MM.1S (cell line): ENCODE results near the gene PRKCA.

Experiments
- DNase-seq: peaks from one replicate; pipeline ENCODE4 v3.0.0-alpha.2; 2015
- H2AFZ ChIP-seq: fragments of 300-600 bp; sonication (generic); 2 replicates; pipeline ENCODE4 v1.6.0; 2016; ENCODE audit warnings: antibody characterized with exemption, low read length
- H3F3A ChIP-seq: fragments of 300-600 bp; sonication (generic); 2 replicates; pipeline ENCODE4 v1.6.1; 2016; ENCODE audit warnings: mild to moderate bottlenecking, antibody characterized with exemption, low read length, moderate library complexity, mixed read lengths; ENCODE audit not compliant: insufficient read depth
- H3K27ac ChIP-seq: fragments of 300-600 bp; sonication (generic); 2 replicates; pipeline ENCODE4 v1.5.1; 2016; ENCODE audit warnings: mild to moderate bottlenecking, low read length
- H3K27me3 ChIP-seq: fragments of 300-600 bp; sonication (generic); replicated peaks from 2 replicates; pipeline ENCODE4 v1.6.0; 2016; ENCODE audit warnings: low read length; ENCODE audit not compliant: insufficient read depth
- H3K36me3 ChIP-seq: fragments of 300-600 bp; sonication (generic); replicated peaks from 2 replicates; pipeline ENCODE4 v1.6.1; 2016; ENCODE audit warnings: mild to moderate bottlenecking, low read length, mixed read lengths; ENCODE audit not compliant: insufficient read depth
- H3K4me1 ChIP-seq: fragments of 300-600 bp; sonication (generic); 2 replicates; pipeline ENCODE4 v1.6.1; 2016; ENCODE audit warnings: low read length, mixed read lengths
- H3K4me2 ChIP-seq: fragments of 300-600 bp; sonication (generic); 2 replicates; pipeline ENCODE4 v1.6.0; 2016; ENCODE audit warnings: low read depth, low read length
- H3K4me3 ChIP-seq: fragments of 300-600 bp; sonication (generic); 2 replicates; pipeline ENCODE4 v1.5.1; 2016; ENCODE audit warnings: low read length, mixed read lengths
- H3K79me2 ChIP-seq: fragments of 300-600 bp; sonication (generic); 2 replicates; pipeline ENCODE4 v1.6.1; 2016; ENCODE audit warnings: mixed run types, low read length, mixed read lengths
- H3K9ac ChIP-seq: fragments of 300-600 bp; sonication (generic); 2 replicates; pipeline ENCODE4 v1.6.1; 2016; ENCODE audit warnings: low read length, mixed read lengths
- H3K9me2 ChIP-seq: fragments of 300-600 bp; sonication (generic); replicated peaks from 2 replicates; pipeline ENCODE4 v1.6.1; 2016; ENCODE audit warnings: mild to moderate bottlenecking, low read length, mixed read lengths; ENCODE audit not compliant: insufficient read depth
- H3K9me3 ChIP-seq: fragments of 300-600 bp; sonication (generic); replicated peaks from 2 replicates; pipeline ENCODE4 v1.6.1; 2016; ENCODE audit warnings: mild to moderate bottlenecking, low read length, mixed read lengths; ENCODE audit not compliant: insufficient read depth
- H4K20me1 ChIP-seq: fragments of 300-600 bp; sonication (generic); 2 replicates; pipeline ENCODE4 v1.6.1; 2016; ENCODE audit warnings: mild to moderate bottlenecking, low read length, moderate library complexity, mixed read lengths; ENCODE audit not compliant: insufficient read depth
- EZH2 ChIP-seq: fragments of 300-600 bp; sonication (generic); optimal IDR thresholded peaks from 2 replicates; pipeline ENCODE3; 2017; ENCODE audit warnings: low read depth, mild to moderate bottlenecking, antibody characterized with exemption, low read length, mixed read lengths
- EZH2phosphoT487 ChIP-seq: fragments of 300-600 bp; sonication (generic); IDR thresholded peaks from 2 replicates; pipeline ENCODE4 v1.6.1; 2018; ENCODE audit warnings: antibody characterized with exemption, low read length
- TF ChIP-seq, protein P1 (sequence below): fragments of 300-600 bp; sonication (generic); IDR thresholded peaks from 2 replicates; pipeline ENCODE4 v1.5.1; 2016; ENCODE audit warnings: antibody characterized with exemption, low read length, mixed read lengths

PRKCA gene

DNA sequence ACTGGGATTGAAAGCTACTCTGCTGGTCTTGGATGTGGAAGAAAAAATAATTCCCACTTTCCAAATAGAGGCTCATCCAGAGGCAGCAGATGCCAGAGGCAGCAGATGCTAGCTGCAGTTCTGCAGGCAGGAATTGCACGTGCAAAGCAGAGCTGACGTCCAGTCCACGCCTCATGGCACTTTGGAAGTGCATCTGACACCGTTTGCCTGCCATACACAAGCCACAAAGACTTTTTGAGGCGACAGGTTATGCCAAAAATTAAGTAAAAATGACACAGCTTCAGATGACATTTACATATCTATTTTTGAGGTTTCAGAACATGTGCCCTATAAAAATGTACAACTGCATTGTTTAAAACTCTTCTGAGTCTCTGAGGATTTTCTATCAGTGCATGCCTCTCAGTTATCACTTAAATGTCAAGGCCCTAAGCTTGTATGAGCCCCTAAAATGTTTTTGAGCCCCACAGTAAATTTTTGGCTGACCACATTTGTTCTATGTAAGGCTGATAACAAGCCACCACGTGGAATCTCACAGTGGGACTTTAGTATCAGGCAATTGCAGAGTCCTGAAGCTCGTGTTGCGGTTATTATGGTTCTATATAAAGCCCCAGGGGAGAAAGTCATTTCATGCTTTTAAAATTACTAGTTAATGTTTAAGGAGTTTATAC, 239.2 kb downstream of the PRKCA start:
- peak overlapping the region; percentile 31; the same call in 1 of the 2 replicates for H3K27ac ChIP-seq
- peaks cover 29% of the 10 kb centered on the region for H3K4me1 ChIP-seq
- no peaks in the 10 kb centered on the region for H3K9me3 ChIP-seq
- no peak overlapping the region; the same call in 1 of the 2 replicates for H3K9ac ChIP-seq
- no peaks in the 10 kb centered on the region for H3K9me2 ChIP-seq
- H3K36me3 ChIP-seq: no peaks in the 10 kb centered on the region
- DNase-seq: peak; percentile 72
- H3K4me3 ChIP-seq: peak overlapping the region; percentile 38
- H3K4me2 ChIP-seq: peak overlapping the region; percentile 77
- H3K27me3 ChIP-seq: no peaks in the 10 kb centered on the region; the same call in 1 of the 2 replicates
- no peaks in the 10 kb centered on the region for H4K20me1 ChIP-seq
- TF ChIP-seq, protein P1, sequence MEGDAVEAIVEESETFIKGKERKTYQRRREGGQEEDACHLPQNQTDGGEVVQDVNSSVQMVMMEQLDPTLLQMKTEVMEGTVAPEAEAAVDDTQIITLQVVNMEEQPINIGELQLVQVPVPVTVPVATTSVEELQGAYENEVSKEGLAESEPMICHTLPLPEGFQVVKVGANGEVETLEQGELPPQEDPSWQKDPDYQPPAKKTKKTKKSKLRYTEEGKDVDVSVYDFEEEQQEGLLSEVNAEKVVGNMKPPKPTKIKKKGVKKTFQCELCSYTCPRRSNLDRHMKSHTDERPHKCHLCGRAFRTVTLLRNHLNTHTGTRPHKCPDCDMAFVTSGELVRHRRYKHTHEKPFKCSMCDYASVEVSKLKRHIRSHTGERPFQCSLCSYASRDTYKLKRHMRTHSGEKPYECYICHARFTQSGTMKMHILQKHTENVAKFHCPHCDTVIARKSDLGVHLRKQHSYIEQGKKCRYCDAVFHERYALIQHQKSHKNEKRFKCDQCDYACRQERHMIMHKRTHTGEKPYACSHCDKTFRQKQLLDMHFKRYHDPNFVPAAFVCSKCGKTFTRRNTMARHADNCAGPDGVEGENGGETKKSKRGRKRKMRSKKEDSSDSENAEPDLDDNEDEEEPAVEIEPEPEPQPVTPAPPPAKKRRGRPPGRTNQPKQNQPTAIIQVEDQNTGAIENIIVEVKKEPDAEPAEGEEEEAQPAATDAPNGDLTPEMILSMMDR: no peak
- TF ChIP-seq EZH2phosphoT487: no peak
- H3F3A ChIP-seq: peaks cover 20% of the 10 kb centered on the region
- 0 out of 2 replicates have a peak, but pooled peaks cover 2% of the 10 kb centered on the region for H3K79me2 ChIP-seq
- no peak overlapping the region for H2AFZ ChIP-seq

DNA sequence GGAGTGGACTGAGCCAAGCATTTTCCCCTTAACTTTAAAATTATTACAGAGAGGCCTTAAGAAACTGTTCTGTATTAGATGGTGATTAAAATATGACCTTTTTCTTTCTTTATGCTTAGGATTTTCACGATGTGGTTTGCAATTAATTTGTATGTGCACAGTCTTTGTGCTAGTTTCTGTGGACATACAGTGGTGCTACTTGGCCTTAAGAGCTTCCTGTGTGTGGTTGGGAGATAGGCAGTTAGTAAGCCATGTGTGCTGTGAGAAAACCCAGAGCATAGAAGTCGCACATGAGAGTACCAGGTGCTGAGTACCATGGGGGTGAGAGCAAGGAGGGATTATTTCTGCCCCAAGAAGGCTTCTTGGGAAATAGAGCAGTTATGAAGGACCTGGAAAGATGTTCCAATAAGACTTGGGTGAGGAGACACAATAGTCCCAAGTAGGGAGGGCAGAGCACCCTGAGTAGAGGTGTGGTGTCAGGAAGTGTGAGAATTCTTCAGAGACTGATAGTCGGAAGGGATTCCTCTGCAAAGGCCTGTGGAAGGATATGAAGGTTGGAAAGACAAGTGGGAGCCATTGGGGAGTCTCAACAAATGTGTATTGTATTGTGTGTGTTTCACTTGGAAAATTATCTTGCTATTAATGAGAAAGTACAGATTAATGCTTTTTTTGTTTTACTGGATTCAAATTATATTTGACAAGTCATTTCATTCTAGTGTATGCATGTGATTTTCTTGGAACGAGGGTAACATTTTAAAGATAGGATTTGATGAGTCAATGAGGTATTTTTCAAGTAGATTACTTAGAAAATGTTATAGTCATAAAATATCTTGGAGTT, 239.9 kb downstream of the PRKCA start:
- peaks cover 20% of the 10 kb centered on the region for H3F3A ChIP-seq
- H3K4me1 ChIP-seq: peaks cover 29% of the 10 kb centered on the region
- H4K20me1 ChIP-seq: no peaks in the 10 kb centered on the region
- no peak overlapping the region for H3K9ac ChIP-seq
- DNase-seq: peak; percentile 89
- 0 out of 2 replicates have a peak, but pooled peaks cover 2% of the 10 kb centered on the region for H3K79me2 ChIP-seq
- no peaks in the 10 kb centered on the region for H3K9me2 ChIP-seq
- no peak overlapping the region for H2AFZ ChIP-seq
- H3K9me3 ChIP-seq: no peaks in the 10 kb centered on the region
- no peaks in the 10 kb centered on the region; the same call in 1 of the 2 replicates for H3K27me3 ChIP-seq
- H3K36me3 ChIP-seq: no peaks in the 10 kb centered on the region
- H3K4me3 ChIP-seq: no peak overlapping the region
- TF ChIP-seq, protein P1: no peak
- no peak for TF ChIP-seq EZH2phosphoT487
- TF ChIP-seq EZH2: no peak
- peak overlapping the region; percentile 31; the same call in 1 of the 2 replicates for H3K27ac ChIP-seq
- peak overlapping the region; percentile 77 for H3K4me2 ChIP-seq

DNA sequence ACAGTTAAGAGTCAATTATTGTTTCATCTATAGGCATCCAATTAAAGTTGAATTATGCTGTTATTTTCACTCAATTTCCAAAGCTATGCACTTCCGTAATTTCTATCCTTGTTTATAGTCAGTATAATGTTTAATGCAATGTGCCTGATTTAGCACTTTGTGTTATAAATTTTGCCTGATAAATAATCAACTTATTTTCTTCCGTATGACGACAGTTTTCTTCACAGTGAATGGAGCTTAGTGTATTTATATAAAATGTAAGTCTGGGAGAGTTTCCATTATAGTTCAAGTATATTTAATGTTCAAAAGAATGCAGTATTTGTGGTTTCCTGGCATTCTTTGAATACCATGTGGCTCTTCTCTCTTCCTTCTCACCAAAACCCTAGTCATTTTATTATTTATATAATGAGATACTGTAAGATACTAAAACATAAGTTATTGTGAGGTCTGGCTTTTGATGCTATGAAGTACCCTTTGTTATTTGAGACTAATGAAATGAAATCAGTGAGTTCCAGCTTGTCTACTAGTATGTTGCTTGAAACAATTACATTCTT, 240.6 kb downstream of the PRKCA start:
- Histone ChIP-seq H3K9me2 (no peaks in the 10 kb centered on the region), H3K36me3 (no peaks in the 10 kb centered on the region), H3K27ac (no peak overlapping the region), H3K79me2 (0 out of 2 replicates have a peak, but pooled peaks cover 2% of the 10 kb centered on the region), H4K20me1 (no peaks in the 10 kb centered on the region), H3F3A (peaks cover 20% of the 10 kb centered on the region), H3K9ac (no peak overlapping the region), H2AFZ (no peak overlapping the region), H3K27me3 (no peaks in the 10 kb centered on the region; the same call in 1 of the 2 replicates), H3K4me3 (no peak overlapping the region), H3K9me3 (no peaks in the 10 kb centered on the region), H3K4me2 (peak overlapping the region; percentile 77; the same call in 1 of the 2 replicates), H3K4me1 (peaks cover 29% of the 10 kb centered on the region)
- TF ChIP-seq, protein P1: no peak
- no peak for TF ChIP-seq EZH2phosphoT487
- TF ChIP-seq EZH2: no peak
- no peak for DNase-seq
